Fibroblast of peridontal ligament (primary cell): ENCODE data around the gene POU4F1.

Source experiments
- DNase-seq: peaks from one replicate; pipeline ENCODE4 v3.0.0-alpha.2; 2010; ENCODE audit errors: extremely low read depth

POU4F1 gene

DNA sequence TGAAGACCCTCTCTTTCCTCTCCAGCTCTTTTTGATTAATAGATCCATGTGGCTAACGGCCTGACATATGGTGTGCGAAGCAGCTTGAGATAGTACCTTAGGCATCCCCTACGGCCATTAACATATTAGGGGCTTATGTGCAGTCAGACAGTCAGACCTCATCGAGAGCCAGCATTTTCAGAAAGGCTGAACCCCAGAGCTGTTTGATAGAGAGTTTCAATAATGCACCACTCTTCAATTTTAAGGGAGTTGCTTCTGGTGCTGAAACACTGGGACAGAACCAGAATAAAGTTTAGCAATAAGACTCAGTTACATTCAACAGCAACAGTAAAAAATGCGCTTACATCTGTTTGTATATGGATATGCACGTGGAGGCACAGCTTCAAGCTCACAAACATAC is 10.8 kb downstream of the POU4F1 start:
- no peak for DNase-seq

DNA sequence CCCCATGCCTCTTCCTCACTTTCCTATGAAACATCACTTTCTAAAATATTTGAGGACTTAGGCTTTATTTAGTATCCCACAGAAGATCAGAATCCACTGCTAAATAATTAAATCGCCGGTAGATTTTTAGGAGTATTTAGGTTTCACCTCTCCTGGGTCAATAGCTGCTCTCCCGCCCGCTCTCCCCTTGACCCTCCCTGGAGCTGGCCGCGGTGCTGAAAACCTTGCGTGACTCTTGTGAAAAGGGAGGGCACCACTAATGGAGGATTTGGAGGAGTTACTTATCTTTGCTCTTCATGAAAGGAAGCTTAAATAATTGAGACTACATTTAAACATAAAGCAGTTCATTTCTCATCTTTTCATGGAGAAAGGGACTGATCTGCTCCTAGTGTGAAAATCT is 14.1 kb downstream of the POU4F1 start:
- no peak for DNase-seq

DNA sequence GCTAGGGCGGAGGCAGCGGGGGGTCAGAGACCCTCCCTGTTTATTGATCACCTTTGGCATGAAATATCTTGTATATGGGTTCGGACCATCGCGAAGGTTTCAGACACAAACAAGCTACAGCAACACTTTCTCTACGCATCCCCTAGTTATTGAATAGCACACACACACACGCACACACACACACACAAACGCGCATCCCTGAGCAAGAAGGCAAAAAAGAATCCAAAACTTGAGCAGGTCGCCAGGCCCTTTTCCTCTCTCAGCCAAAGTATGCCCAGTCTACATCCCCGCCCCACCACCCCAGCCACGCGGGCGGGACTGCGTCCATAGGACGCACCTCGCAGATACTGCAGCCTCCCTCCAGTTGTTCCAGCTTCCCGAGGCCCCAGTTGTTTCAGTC is 16.0 kb downstream of the POU4F1 start:
- DNase-seq = no peak

DNA sequence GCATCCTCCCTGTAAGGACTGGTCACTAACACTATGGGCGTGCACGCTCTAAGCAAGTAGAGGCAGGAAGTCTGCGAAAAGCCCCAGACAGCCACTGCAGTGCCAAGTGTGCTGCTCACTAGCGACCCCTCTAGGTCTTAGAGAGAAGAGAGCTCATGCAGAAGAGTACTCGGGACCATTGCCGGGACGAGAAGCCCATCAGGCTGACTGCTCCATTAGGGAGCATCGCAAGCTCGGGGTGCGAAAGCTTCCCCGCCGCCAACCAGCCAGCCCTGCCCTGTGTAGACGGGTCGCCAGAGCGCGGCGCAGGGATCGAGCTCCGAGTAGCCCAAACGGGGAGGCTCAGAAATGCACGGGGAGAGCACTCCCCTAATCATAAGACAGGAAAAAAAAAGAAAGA is 16.6 kb downstream of the POU4F1 start:
- no peak for DNase-seq

DNA sequence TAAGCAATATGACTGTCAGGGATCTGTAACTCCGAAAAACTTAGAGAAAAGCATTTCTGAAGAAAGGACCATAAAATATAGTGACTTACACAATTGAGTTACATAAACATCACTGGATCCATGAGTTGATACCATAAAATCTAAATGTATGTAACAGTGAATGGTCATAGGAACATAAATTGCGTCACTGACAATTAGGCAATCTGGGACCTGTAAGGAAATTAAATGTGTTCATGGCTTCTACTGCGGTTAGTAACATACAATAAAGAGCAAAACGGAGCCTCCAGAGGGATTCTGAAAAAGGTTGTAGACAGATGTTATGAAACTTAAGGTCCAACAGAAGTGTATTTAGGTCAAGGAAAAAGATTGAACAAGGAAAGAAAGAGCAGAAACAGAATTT is 27.1 kb downstream of the POU4F1 start:
- DNase-seq = no peak

DNA sequence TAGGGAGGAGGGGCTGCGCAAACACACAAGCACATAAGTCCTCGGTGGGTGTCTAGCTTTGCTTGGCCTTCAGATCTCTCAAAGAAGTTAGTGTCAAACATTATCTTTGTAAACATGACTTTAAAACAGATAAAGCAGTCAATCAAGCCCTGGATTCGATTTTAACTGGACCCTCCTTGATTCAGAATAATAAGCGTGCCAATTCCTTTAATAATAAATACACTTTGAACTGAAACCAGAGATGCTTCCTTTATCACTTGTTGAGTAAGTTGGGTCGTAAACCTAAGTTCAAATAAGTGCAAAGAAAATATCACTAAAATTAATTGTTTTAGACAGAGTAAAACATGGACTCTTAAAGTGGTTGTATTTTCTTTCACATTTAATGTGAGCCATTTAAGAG is 30.9 kb downstream of the POU4F1 start:
- DNase-seq = no peak

DNA sequence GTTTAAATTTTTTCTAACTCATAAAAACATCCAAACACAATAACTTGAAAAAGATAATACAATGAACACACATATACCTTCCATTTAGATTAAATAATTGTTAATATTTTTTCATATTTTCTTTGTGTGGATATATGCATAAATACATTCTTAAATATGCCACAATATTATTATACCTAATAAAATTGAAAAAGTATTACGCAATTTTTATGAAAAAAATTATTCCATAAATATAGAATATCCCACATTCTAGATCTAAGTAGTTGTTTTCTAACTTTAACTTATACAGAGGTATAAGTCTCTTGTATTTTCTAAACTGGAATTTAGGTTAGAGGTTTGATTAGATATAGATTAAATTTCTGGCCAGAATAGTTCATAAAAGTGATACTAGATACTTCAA is 34.3 kb downstream of the POU4F1 start:
- no peak for DNase-seq

DNA sequence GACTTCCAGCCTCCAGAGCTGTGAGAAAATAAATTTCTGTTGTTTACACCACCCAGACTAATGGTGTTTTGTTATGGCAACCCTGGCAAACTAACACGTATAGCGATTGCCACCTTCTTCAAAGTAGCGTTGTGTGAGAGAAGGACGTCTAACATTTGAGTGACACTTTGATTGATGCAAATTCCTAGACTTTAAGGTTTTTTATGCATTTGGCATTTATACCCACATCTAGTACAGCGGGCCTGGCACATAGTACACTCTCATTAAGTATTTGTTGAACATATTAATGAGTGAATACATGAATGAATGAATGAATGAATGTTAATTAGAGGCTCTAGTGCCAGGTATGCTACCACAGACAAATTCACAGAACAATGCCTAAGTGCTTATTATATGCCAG is 36.7 kb downstream of the POU4F1 start:
- no peak for DNase-seq

DNA sequence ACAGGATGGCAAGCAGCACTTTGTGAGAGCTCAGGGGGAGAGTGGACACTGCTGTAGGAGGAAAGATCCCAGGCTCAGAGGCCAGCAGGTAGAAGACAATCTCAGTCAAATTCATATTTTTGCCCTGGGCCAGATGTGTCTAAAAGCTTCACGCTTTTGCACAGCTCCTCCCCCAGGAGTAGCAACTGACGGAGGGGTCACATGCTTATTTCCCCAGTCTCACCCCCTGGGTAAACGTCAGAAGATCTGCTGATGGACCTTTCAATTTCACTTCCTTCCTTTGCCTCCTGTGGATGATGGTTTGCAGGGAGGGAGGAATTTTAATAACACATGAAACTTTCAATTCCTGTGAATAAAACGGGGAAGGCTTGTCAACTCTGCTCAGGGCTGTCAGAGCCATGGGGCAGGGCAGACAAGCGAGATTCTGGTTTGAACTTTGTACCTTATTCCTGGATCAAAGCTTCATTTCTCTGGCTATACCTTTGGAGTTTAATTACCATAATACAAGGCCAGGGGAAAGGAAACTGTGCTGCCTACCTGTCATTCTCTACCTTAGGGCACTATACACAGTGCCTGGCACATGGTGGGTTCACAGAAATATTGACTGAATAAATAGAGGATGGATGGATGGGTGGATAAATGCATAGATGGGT is 41.0 kb downstream of the POU4F1 start:
- DNase-seq = no peak
